Measurements from ENCODE around the gene BPIFB1. TPM values are rescaled to one million over a fixed set of nuclear protein-coding genes. Genes with fewer than 3 reads are reported as not detected.
A peak's percentile ranks its signal among the peaks of the same experiment; 100 is the strongest.

BPIFB1 gene
- total and polyA plus RNA-seq, 2 of the 13 experiments (the other 11 are each of a cell fraction or from before 2014, with no cell fraction given): 0.82 to 4.4 TPM

GRCh38 chr20:33277471-33278441 lies 5.3 kb upstream of the BPIFB1 start (continued):
- TF ChIP-seq ZNF431 (CRISPR knock-in tag; IDR thresholded peaks at IDR 0.05; ENCODE audit: borderline replicate concordance, low read depth) (no peak; the same call in 1 of the 2 replicates), ATF6 (CRISPR knock-in tag; conservative IDR thresholded peaks at IDR 0.05) (no peak), CBX1 (IDR thresholded peaks at IDR 0.05; ENCODE audit: low read depth) (no peak), SP1 (IDR thresholded peaks at IDR 0.05) (no peak), SP1 (CRISPR knock-in tag; IDR thresholded peaks at IDR 0.05) (no peak), ZNF235 (CRISPR knock-in tag; IDR thresholded peaks at IDR 0.05; ENCODE audit: borderline replicate concordance) (no peak), ONECUT2 (CRISPR knock-in tag; IDR thresholded peaks at IDR 0.05) (no peak), NR2F2 (IDR thresholded peaks at IDR 0.05; ENCODE audit: borderline replicate concordance, low read depth) (peak; percentile 82), ARHGAP35 (CRISPR knock-in tag; IDR thresholded peaks at IDR 0.05; ENCODE audit: borderline replicate concordance) (peak; percentile 88), ZBTB4 (CRISPR knock-in tag; IDR thresholded peaks at IDR 0.05; ENCODE audit: borderline replicate concordance) (no peak), FOXK2 (IDR thresholded peaks at IDR 0.05) (no peak), ZFP36L2 (CRISPR knock-in tag; IDR thresholded peaks at IDR 0.05) (no peak), PRPF4 (IDR thresholded peaks at IDR 0.05; ENCODE audit: low read depth, low read length, poor library complexity, severe bottlenecking) (no peak), PITX1 (CRISPR knock-in tag; IDR thresholded peaks at IDR 0.05) (peak; percentile 86), ZFY (CRISPR knock-in tag; IDR thresholded peaks at IDR 0.05) (0 out of 2 replicates have a peak, but pooled peaks have one; percentile 28), ZNF570 (CRISPR knock-in tag; IDR thresholded peaks at IDR 0.05; ENCODE audit: borderline replicate concordance) (no peak), ZNF574 (CRISPR knock-in tag; IDR thresholded peaks at IDR 0.05) (peak; percentile 77)
- TF ChIP-seq, protein P1, sequence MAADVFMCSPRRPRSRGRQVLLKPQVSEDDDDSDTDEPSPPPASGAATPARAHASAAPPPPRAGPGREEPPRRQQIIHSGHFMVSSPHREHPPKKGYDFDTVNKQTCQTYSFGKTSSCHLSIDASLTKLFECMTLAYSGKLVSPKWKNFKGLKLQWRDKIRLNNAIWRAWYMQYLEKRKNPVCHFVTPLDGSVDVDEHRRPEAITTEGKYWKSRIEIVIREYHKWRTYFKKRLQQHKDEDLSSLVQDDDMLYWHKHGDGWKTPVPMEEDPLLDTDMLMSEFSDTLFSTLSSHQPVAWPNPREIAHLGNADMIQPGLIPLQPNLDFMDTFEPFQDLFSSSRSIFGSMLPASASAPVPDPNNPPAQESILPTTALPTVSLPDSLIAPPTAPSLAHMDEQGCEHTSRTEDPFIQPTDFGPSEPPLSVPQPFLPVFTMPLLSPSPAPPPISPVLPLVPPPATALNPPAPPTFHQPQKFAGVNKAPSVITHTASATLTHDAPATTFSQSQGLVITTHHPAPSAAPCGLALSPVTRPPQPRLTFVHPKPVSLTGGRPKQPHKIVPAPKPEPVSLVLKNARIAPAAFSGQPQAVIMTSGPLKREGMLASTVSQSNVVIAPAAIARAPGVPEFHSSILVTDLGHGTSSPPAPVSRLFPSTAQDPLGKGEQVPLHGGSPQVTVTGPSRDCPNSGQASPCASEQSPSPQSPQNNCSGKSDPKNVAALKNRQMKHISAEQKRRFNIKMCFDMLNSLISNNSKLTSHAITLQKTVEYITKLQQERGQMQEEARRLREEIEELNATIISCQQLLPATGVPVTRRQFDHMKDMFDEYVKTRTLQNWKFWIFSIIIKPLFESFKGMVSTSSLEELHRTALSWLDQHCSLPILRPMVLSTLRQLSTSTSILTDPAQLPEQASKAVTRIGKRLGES (CRISPR knock-in tag; IDR thresholded peaks at IDR 0.05; ENCODE audit: borderline replicate concordance): no peak

All from HepG2 (cell line).